Neural progenitor cell (in vitro differentiated cells): ENCODE data around the gene GET3. TPM values are rescaled to one million over a fixed set of nuclear protein-coding genes. Genes with fewer than 3 reads are reported as not detected.
A peak's percentile ranks its signal among the peaks of the same experiment; 100 is the strongest.
"Not testable (repeated sequence)": the region's sequence is repeated elsewhere in the genome, so short reads cannot be mapped to it uniquely, and the experiment has no call there.

Experiments
- DNase-seq: peaks from one replicate; pipeline ENCODE4 v3.0.0-alpha.2; 2016; ENCODE audit warnings: low spot score
- H2AFZ ChIP-seq: fragments of 200-600 bp; sonication (generic); replicated peaks from 2 replicates; pipeline ENCODE4 v1.6.1; 2016; ENCODE audit warnings: antibody characterized with exemption
- H3F3A ChIP-seq: fragments of 200-600 bp; sonication (generic); 2 replicates; pipeline ENCODE4 v1.6.1; 2016; ENCODE audit warnings: antibody characterized with exemption, low read depth
- H3K27ac ChIP-seq: fragments of 200-600 bp; sonication (generic); 2 replicates; pipeline ENCODE4 v1.5.1; 2016; ENCODE audit warnings: mild to moderate bottlenecking
- H3K27me3 ChIP-seq: fragments of 200-600 bp; sonication (generic); 2 replicates; pipeline ENCODE4 v1.6.1; 2016; ENCODE audit warnings: mild to moderate bottlenecking, moderate library complexity
- H3K36me3 ChIP-seq: fragments of 200-600 bp; sonication (generic); 2 replicates; pipeline ENCODE4 v1.5.1; 2016
- H3K4me1 ChIP-seq: fragments of 200-600 bp; sonication (generic); 2 replicates; pipeline ENCODE4 v1.6.1; 2016; ENCODE audit warnings: mixed run types
- H3K4me2 ChIP-seq: fragments of 200-600 bp; sonication (generic); 2 replicates; pipeline ENCODE4 v1.6.1; 2016
- H3K4me3 ChIP-seq: fragments of 200-600 bp; sonication (generic); 2 replicates; pipeline ENCODE4 v1.5.1; 2016
- H3K79me2 ChIP-seq: fragments of 200-600 bp; sonication (generic); 2 replicates; pipeline ENCODE4 v1.6.1; 2016; ENCODE audit warnings: low read depth
- H3K9ac ChIP-seq: fragments of 200-600 bp; sonication (generic); 2 replicates; pipeline ENCODE4 v1.6.1; 2016
- H3K9me3 ChIP-seq: fragments of 200-600 bp; sonication (generic); 2 replicates; pipeline ENCODE4 v1.5.1; 2016; ENCODE audit warnings: low read depth
- H4K20me1 ChIP-seq: fragments of 200-600 bp; sonication (generic); 2 replicates; pipeline ENCODE4 v1.6.1; 2016; ENCODE audit warnings: low read depth
- H3K27ac Mint-ChIP-seq: 3 replicates; pipeline ENCODE4 v1.8.0; 2021; ENCODE audit warnings: mixed read lengths
- H3K27me3 Mint-ChIP-seq: 2 replicates; pipeline ENCODE4 v1.8.0; 2022; ENCODE audit warnings: low read depth, mild to moderate bottlenecking, inconsistent platforms, moderate library complexity, mixed read lengths; ENCODE audit not compliant: insufficient read depth
- H3K36me3 Mint-ChIP-seq: 3 replicates; pipeline ENCODE4 v1.8.0; 2021; ENCODE audit warnings: mixed read lengths
- H3K4me1 Mint-ChIP-seq: 3 replicates; pipeline ENCODE4 v1.8.0; 2021; ENCODE audit warnings: mixed read lengths
- H3K4me3 Mint-ChIP-seq: 3 replicates; pipeline ENCODE4 v1.8.0; 2021; ENCODE audit warnings: mild to moderate bottlenecking, moderate library complexity, mixed read lengths
- H3K9me3 Mint-ChIP-seq: 3 replicates; pipeline ENCODE4 v1.8.0; 2020; ENCODE audit warnings: mixed read lengths
- EZH2 ChIP-seq: fragments of 200-600 bp; sonication (generic); IDR thresholded peaks from 2 replicates; pipeline ENCODE4 v1.6.1; 2017; ENCODE audit warnings: antibody characterized with exemption, mild to moderate bottlenecking, moderate library complexity
- EZH2phosphoT487 ChIP-seq: fragments of 200-600 bp; sonication (generic); IDR thresholded peaks from 2 replicates; pipeline ENCODE4 v1.6.1; 2017; ENCODE audit warnings: antibody characterized with exemption
- total RNA-seq: library from RNA; depleted of rRNA; stranded (reverse); fragments of >200 nt; gene quantifications from 2 replicates; pipeline ENCODE4 v1.2.3, GENCODE V29; 2015; ENCODE audit warnings: low replicate concordance
- TF ChIP-seq, protein P1 (sequence below): fragments of 200-600 bp; sonication (generic); IDR thresholded peaks from 2 replicates; pipeline ENCODE4 v1.5.1; 2017; ENCODE audit warnings: antibody characterized with exemption, mild to moderate bottlenecking

GET3 gene
- total RNA-seq, 1 donor from 2014 or later = 62.9 TPM

DNA sequence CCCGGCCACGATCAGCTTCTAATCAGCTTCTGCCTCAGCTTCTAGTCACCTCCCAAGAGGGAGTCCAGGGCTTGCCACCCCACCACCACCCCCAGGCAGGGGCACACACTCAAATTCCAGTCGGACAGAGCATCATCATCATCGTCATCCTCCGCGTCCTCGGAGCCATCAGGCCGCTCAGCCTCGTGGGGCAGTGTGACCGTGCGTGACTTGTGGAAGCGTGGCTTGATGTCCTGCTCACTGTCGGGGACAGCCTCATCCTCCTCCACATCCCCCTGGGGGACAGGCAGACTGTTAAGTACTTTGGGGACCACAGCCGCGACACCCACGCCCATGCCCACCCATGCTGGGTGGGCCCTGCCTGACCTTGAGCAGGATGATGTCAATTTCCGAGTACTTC, 26.1 kb upstream of the GET3 start:
- H3K9me3 Mint-ChIP-seq = no peaks in the 10 kb centered on the region
- peaks cover 29% of the 10 kb centered on the region for H3F3A ChIP-seq
- no peak overlapping the region for H3K27ac ChIP-seq
- H3K27ac Mint-ChIP-seq = no peak overlapping the region
- no peaks in the 10 kb centered on the region for H3K27me3 ChIP-seq
- H3K4me1 Mint-ChIP-seq = no peaks in the 10 kb centered on the region
- H3K9me3 ChIP-seq = no peaks in the 10 kb centered on the region
- peak overlapping the region; percentile 21 for H3K4me3 Mint-ChIP-seq
- H3K4me3 ChIP-seq = no peak overlapping the region
- TF ChIP-seq, protein P1, sequence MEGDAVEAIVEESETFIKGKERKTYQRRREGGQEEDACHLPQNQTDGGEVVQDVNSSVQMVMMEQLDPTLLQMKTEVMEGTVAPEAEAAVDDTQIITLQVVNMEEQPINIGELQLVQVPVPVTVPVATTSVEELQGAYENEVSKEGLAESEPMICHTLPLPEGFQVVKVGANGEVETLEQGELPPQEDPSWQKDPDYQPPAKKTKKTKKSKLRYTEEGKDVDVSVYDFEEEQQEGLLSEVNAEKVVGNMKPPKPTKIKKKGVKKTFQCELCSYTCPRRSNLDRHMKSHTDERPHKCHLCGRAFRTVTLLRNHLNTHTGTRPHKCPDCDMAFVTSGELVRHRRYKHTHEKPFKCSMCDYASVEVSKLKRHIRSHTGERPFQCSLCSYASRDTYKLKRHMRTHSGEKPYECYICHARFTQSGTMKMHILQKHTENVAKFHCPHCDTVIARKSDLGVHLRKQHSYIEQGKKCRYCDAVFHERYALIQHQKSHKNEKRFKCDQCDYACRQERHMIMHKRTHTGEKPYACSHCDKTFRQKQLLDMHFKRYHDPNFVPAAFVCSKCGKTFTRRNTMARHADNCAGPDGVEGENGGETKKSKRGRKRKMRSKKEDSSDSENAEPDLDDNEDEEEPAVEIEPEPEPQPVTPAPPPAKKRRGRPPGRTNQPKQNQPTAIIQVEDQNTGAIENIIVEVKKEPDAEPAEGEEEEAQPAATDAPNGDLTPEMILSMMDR = no peak
- no peak for TF ChIP-seq EZH2
- peaks cover 4% of the 10 kb centered on the region for H3K36me3 ChIP-seq
- H4K20me1 ChIP-seq = peaks cover 4% of the 10 kb centered on the region
- no peaks in the 10 kb centered on the region for H3K4me1 ChIP-seq
- H3K36me3 Mint-ChIP-seq = peaks cover 33% of the 10 kb centered on the region
- no peak overlapping the region for H3K4me2 ChIP-seq
- peaks cover 6% of the 10 kb centered on the region for H3K79me2 ChIP-seq
- no peak overlapping the region for H2AFZ ChIP-seq
- DNase-seq = no peak
- no peaks in the 10 kb centered on the region for H3K27me3 Mint-ChIP-seq
- H3K9ac ChIP-seq = no peak overlapping the region

DNA sequence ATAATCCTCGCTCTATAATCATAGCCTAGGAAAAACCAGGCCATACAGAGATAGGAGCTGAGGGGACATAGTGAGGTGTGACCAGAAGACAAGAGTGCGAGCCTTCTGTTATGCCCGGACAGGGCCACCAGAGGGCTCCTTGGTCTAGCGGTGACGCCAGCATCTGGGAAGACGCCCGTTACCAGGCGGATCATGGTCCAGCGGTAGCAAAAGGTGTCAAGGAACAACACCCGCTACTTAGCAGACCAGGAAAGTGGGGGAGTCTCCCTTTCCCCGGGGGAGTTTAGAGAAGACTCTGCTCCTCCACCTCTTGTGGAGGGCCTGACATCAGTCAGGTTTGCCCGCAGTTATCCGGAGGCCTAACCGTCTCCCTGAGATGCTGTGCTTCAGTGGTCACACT, 25.2 kb upstream of the GET3 start:
- H3K27me3 Mint-ChIP-seq = not testable (repeated sequence)
- peaks cover 36% of the 10 kb centered on the region for H3K36me3 Mint-ChIP-seq

DNA sequence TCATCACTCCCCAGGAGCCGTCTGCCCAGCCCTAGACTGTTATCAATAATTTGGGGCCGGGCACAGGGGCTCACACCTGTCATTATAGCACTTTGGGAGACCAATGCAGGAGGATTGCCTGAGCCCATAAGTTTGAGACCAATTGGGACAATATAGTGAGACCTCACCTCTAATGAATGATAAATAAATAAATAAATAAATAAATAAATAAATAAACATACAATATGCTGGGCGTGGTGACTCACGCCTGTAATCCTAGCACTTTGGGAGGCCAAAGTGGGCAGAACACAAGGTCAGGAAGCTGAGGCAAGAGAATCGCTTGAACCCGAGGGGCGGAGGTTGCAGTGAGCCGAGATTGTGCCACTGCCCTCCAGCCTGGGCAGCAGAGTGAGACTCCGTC, 24.0 kb upstream of the GET3 start:
- not testable (repeated sequence) for H3K27me3 ChIP-seq, H3K4me3 ChIP-seq, H2AFZ ChIP-seq, H3K4me1 ChIP-seq, H3K4me1 Mint-ChIP-seq, H3K9me3 ChIP-seq, H3K27me3 Mint-ChIP-seq, H3K4me2 ChIP-seq, H3K27ac ChIP-seq, H3K4me3 Mint-ChIP-seq, H3K27ac Mint-ChIP-seq, H3K9ac ChIP-seq, H3K36me3 ChIP-seq, H3K9me3 Mint-ChIP-seq, DNase-seq
- peaks cover 42% of the 10 kb centered on the region for H3F3A ChIP-seq
- H4K20me1 ChIP-seq = peaks cover 16% of the 10 kb centered on the region
- H3K36me3 Mint-ChIP-seq = peaks cover 34% of the 10 kb centered on the region
- H3K79me2 ChIP-seq = peaks cover 27% of the 10 kb centered on the region

More for the DNA sequence above, 25.2 kb upstream of the GET3 start:
- not testable (repeated sequence) for H3K4me1 Mint-ChIP-seq, H3K4me1 ChIP-seq, H3K27me3 ChIP-seq, H3K9ac ChIP-seq, H3K27ac Mint-ChIP-seq, H3K9me3 Mint-ChIP-seq, H4K20me1 ChIP-seq, H2AFZ ChIP-seq, H3K4me2 ChIP-seq, H3K36me3 ChIP-seq, H3K4me3 Mint-ChIP-seq, H3K9me3 ChIP-seq, DNase-seq, H3K4me3 ChIP-seq, H3K27ac ChIP-seq
- Histone ChIP-seq H3K79me2 (peaks cover 15% of the 10 kb centered on the region), H3F3A (peaks cover 30% of the 10 kb centered on the region)
- TF ChIP-seq, protein P1 = peak; percentile 44

DNA sequence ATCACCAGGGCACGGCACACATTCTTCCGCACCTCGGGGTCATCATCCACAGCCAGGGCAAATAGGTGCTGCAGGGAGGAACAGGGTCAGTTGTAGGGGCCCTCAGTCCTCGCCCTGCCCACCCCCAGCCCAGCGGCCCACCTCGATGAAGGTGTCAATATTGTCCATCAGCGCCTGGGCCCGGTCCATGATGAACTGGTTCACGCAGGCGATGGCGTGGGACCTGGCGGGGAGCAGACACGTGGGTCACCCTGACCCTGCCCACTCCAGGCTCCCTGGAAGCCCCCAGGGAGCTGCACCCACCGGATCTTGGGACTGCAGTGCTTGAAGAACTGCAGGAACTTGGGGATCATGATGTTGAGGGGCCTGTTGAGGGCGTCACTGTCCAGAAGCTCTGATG, 22.2 kb upstream of the GET3 start:
- no peak for TF ChIP-seq EZH2phosphoT487
- no peaks in the 10 kb centered on the region for H3K4me1 Mint-ChIP-seq
- H3K9me3 Mint-ChIP-seq = no peaks in the 10 kb centered on the region
- Histone ChIP-seq H3K9ac (no peak overlapping the region), H3K9me3 (no peaks in the 10 kb centered on the region), H2AFZ (no peak overlapping the region), H4K20me1 (peaks cover 28% of the 10 kb centered on the region), H3K4me2 (no peak overlapping the region), H3K27me3 (no peaks in the 10 kb centered on the region), H3K27ac (no peak overlapping the region), H3F3A (peaks cover 53% of the 10 kb centered on the region), H3K4me3 (no peak overlapping the region), H3K36me3 (peaks cover 3% of the 10 kb centered on the region), H3K79me2 (peaks cover 45% of the 10 kb centered on the region), H3K4me1 (peaks cover under 1% of the 10 kb centered on the region)
- no peak for DNase-seq
- H3K27ac Mint-ChIP-seq = no peak overlapping the region
- H3K4me3 Mint-ChIP-seq = no peak overlapping the region
- H3K27me3 Mint-ChIP-seq = no peaks in the 10 kb centered on the region
- H3K36me3 Mint-ChIP-seq = peaks cover 37% of the 10 kb centered on the region
